ENCODE measurements around the gene ALDH1A2. TPM values are rescaled to one million over a fixed set of nuclear protein-coding genes. Genes with fewer than 3 reads are reported as not detected.

ALDH1A2 gene
- total RNA-seq, 6 experiments from 2014 or later = 4.3 to 33.2 (median 10.8) TPM

DNA sequence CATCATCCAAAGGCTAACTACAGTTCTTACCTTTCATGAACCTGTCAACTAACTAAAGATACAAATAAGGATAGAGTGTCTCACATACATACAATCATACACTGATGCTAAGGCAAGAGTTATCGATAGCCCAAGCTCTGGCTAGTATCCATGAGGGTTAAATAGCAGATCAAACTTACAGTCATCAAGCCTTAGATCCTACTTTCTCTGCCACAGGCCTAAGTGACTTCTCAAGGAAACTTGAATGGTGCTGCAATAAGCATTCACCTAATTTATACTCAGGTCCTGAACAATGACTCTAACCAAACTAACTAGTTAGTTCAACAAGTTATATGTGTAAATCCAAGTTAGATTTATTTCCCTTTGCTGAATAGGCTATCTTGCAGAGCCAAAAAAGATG is 51.0 kb downstream of the ALDH1A2 start:
- H3K9me3 ChIP-seq = no peaks in the 10 kb centered on the region
- no peaks in the 10 kb centered on the region for H3K27me3 ChIP-seq
- no peak overlapping the region for H3K27ac ChIP-seq
- TF ChIP-seq, protein P1, sequence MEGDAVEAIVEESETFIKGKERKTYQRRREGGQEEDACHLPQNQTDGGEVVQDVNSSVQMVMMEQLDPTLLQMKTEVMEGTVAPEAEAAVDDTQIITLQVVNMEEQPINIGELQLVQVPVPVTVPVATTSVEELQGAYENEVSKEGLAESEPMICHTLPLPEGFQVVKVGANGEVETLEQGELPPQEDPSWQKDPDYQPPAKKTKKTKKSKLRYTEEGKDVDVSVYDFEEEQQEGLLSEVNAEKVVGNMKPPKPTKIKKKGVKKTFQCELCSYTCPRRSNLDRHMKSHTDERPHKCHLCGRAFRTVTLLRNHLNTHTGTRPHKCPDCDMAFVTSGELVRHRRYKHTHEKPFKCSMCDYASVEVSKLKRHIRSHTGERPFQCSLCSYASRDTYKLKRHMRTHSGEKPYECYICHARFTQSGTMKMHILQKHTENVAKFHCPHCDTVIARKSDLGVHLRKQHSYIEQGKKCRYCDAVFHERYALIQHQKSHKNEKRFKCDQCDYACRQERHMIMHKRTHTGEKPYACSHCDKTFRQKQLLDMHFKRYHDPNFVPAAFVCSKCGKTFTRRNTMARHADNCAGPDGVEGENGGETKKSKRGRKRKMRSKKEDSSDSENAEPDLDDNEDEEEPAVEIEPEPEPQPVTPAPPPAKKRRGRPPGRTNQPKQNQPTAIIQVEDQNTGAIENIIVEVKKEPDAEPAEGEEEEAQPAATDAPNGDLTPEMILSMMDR (IDR thresholded peaks at IDR 0.05) = no peak
- no peak for ATAC-seq
- no peak for DNase-seq
- WGBS (ENCODE audit: insufficient coverage, low coverage, low lambda C conversion rate, missing lambda C conversion rate) = 100% methylated on average over 1 of the region's 1 CpG
- H3K4me3 ChIP-seq = no peak overlapping the region
- intact Hi-C loops (cut with DNase I) = no loop called here
- no peaks in the 10 kb centered on the region for H3K36me3 ChIP-seq
- no peaks in the 10 kb centered on the region for H3K4me1 ChIP-seq

- intact Hi-C loops (cut with DNase I) = no loop called here
- DNase-seq = no peak
- Histone ChIP-seq H3K36me3 (no peaks in the 10 kb centered on the region), H3K9me3 (no peaks in the 10 kb centered on the region), H3K27ac (no peak overlapping the region), H3K27me3 (no peaks in the 10 kb centered on the region), H3K4me3 (no peak overlapping the region), H3K4me1 (no peaks in the 10 kb centered on the region)
- no peak for TF ChIP-seq POLR2A (IDR thresholded peaks at IDR 0.05)
- TF ChIP-seq, protein P1 (IDR thresholded peaks at IDR 0.05) = no peak
- WGBS (ENCODE audit: insufficient coverage, low coverage, low lambda C conversion rate, missing lambda C conversion rate) = 46% methylated on average over 4 of the region's 4 CpGs
- ATAC-seq = no peak
These were observed 51.5 kb downstream of the ALDH1A2 start for GRCh38 chr15:58014040-58014439.

DNA sequence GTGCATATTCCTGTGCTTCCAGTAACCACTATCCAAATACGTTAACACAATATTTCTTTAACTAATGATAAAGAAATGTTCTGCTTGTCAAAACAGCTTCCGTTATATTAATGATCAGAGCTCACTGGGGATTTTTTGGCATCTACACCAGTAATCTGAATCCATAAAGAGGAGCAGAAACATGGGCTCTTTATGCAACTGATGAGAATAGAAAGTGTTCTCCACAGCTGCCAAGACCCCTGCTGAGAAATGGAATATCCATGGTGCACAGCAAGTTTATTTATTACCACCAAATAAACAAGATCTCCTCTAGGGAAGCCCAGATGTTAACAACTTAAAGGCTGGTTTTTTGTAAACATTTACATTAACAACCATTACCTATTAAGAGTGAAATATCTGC is 54.5 kb downstream of the ALDH1A2 start:
- Histone ChIP-seq H3K9me3 (peaks cover 0 to 3% (median 0%) of the 10 kb centered on the region in 4 donors), H3K27me3 (no peaks in the 10 kb centered on the region), H3K4me3 (no peak overlapping the region), H3K4me1 (no peaks in the 10 kb centered on the region), H3K36me3 (peaks cover 0 to 2% (median 0%) of the 10 kb centered on the region in 4 donors), H3K27ac (no peak overlapping the region)
- WGBS (ENCODE audit: insufficient coverage, low coverage, low lambda C conversion rate, missing lambda C conversion rate) = 69% methylated on average over 2 of the region's 2 CpGs
- no peak for TF ChIP-seq POLR2A (IDR thresholded peaks at IDR 0.05)
- TF ChIP-seq, protein P1 (IDR thresholded peaks at IDR 0.05) = no peak
- DNase-seq = no peak
- no peak for ATAC-seq
- intact Hi-C loops (cut with DNase I) = no loop called here

DNA sequence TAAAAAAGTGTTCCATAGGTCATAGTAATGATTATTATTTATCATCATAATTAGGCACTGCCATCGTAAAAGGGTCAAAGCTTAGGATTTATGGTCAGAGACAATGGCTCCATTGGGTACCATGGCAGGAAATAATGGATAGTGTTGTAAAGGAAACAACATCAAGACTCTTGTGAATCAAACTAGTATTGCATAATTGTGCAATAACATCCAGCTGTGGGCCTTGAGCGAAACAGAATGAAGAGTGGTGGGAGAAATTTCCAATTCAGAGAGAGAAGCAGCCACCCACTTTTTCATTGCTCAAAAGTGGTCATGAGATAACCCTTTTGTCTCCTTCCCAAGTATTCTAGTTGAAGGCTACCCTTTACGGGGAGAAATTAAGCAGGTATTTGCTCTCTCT is 61.7 kb downstream of the ALDH1A2 start:
- Histone ChIP-seq H3K9me3 (peaks cover 0 to 3% (median 0%) of the 10 kb centered on the region in 4 donors), H3K27ac (no peak overlapping the region), H3K27me3 (no peaks in the 10 kb centered on the region), H3K36me3 (peaks cover 0 to 2% (median 0%) of the 10 kb centered on the region in 4 donors), H3K4me3 (no peak overlapping the region), H3K4me1 (no peaks in the 10 kb centered on the region)
- whole genome bisulfite sequencing (ENCODE audit: insufficient coverage, low coverage, low lambda C conversion rate, missing lambda C conversion rate) = 86% methylated on average over 3 of the region's 3 CpGs
- intact Hi-C loops (cut with DNase I) = no loop called here
- DNase-seq (no peak), ATAC-seq (no peak)
- TF ChIP-seq POLR2A (IDR thresholded peaks at IDR 0.05) = no peak
- TF ChIP-seq, protein P1 (IDR thresholded peaks at IDR 0.05) = no peak

Data from right lobe of liver (tissue), 6 donors.